Lower lobe of right lung (tissue), 2 donors: ENCODE results near the gene AFF3. TPM values are rescaled to one million over a fixed set of nuclear protein-coding genes. Genes with fewer than 3 reads are reported as not detected.

Experiments
- ATAC-seq, 2 donors: fragments of 200-7000 bp; cut with Tn5 transposase; one replicate each; pipeline ENCODE4 v1.9.1; 2020 to 2022; ENCODE audit warnings: mild to moderate bottlenecking in 2 of 2, moderate library complexity in 2 of 2
- DNase-seq: peaks from one replicate; pipeline ENCODE4 v3.0.0-alpha.2; 2020
- H3K27ac ChIP-seq: fragments of 200-600 bp; one replicate; pipeline ENCODE4 v1.8.0; 2022
- H3K27me3 ChIP-seq: fragments of 200-600 bp; one replicate; pipeline ENCODE4 v1.8.0; 2022; ENCODE audit warnings: low read depth
- H3K36me3 ChIP-seq: fragments of 200-600 bp; one replicate; pipeline ENCODE4 v1.8.0; 2022; ENCODE audit warnings: mild to moderate bottlenecking
- H3K4me1 ChIP-seq: fragments of 200-600 bp; one replicate; pipeline ENCODE4 v1.8.0; 2022
- H3K4me3 ChIP-seq: fragments of 200-600 bp; one replicate; pipeline ENCODE4 v1.8.0; 2022; ENCODE audit warnings: mild to moderate bottlenecking
- H3K9me3 ChIP-seq: fragments of 200-600 bp; one replicate; pipeline ENCODE4 v1.8.0; 2022
- CTCF ChIP-seq: fragments of 200-600 bp; IDR thresholded peaks from one replicate; pipeline ENCODE4 v1.8.0; 2022; ENCODE audit warnings: antibody characterized with exemption, mild to moderate bottlenecking
- intact Hi-C: fragments of 100-400 bp; cut with DNase I; formaldehyde crosslinking; loops from one replicate; pipeline ENCODE4 v1.11.0; 2022
- total RNA-seq: library from RNA; stranded (reverse); fragmentation: NEBNext Ultra II Directional; extraction: Animal tissue kit (Norgen Biotek cat#: 25700); gene quantifications from one replicate; pipeline ENCODE4 v1.2.1, GENCODE V29; 2021
- donor health status: DM: no; HTN: yes; CAD: no; lungs with severe emphysema.

AFF3 gene
- total RNA-seq, 1 donor from 2014 or later = 57.3 TPM

- H3K9me3 ChIP-seq = no peaks in the 10 kb centered on the region
- no peak overlapping the region for H3K4me3 ChIP-seq
- DNase-seq (no peak), ATAC-seq (no peak)
- no peaks in the 10 kb centered on the region for H3K27me3 ChIP-seq
- H3K36me3 ChIP-seq = no peaks in the 10 kb centered on the region
- intact Hi-C loops = no loop called here
- H3K27ac ChIP-seq = no peak overlapping the region
- no peak for TF ChIP-seq CTCF
- H3K4me1 ChIP-seq = peaks cover 2% of the 10 kb centered on the region
Measured at GRCh38 chr2:99496021-99496420, 646.4 kb downstream of the AFF3 start.

Other genes with a start within 250 kb of the AFF3 start
- gene LONRF2, start 179.9 kb upstream of the AFF3 start, total RNA-seq = 2.1 TPM